Colonic mucosa (tissue), 4 donors: ENCODE data around the gene TNFRSF18. TPM values are rescaled to one million over a fixed set of nuclear protein-coding genes. Genes with fewer than 3 reads are reported as not detected.
A peak's percentile ranks its signal among the peaks of the same experiment; 100 is the strongest.

Experiments
- DNase-seq: peaks from one replicate; pipeline ENCODE4 v3.0.0-alpha.2; 2020
- H3K27ac ChIP-seq: fragments of 200-600 bp; one replicate; pipeline ENCODE4 v1.8.0; 2021
- H3K27me3 ChIP-seq: fragments of 200-600 bp; one replicate; pipeline ENCODE4 v1.8.0; 2021
- H3K36me3 ChIP-seq: fragments of 200-600 bp; one replicate; pipeline ENCODE4 v1.8.0; 2021
- H3K4me1 ChIP-seq: fragments of 200-600 bp; one replicate; pipeline ENCODE4 v1.8.0; 2021; ENCODE audit warnings: mild to moderate bottlenecking
- H3K4me3 ChIP-seq: fragments of 200-600 bp; one replicate; pipeline ENCODE4 v1.8.0; 2021
- H3K9ac ChIP-seq, 2 donors: one replicate each; pipeline ENCODE4 v1.7.0; 2013; ENCODE audit warnings: control low read depth in 2 of 2, low read depth in 2 of 2, low read length in 2 of 2
- H3K9me3 ChIP-seq: fragments of 200-600 bp; one replicate; pipeline ENCODE4 v1.8.0; 2021
- CTCF ChIP-seq: fragments of 200-600 bp; IDR thresholded peaks from one replicate; pipeline ENCODE4 v1.8.0; 2022; ENCODE audit warnings: antibody characterized with exemption, mild to moderate bottlenecking
- intact Hi-C: fragments of 100-400 bp; cut with DNase I; formaldehyde crosslinking; loops from one replicate; pipeline ENCODE4 v1.14.1; 2022
- total RNA-seq, 2 donors: library from RNA; stranded (reverse); fragmentation: NEBNext Ultra II Directional in 1 of 2; extraction: Animal tissue kit (Norgen Biotek cat#: 25700) in 1 of 2; gene quantifications; one replicate each; pipeline ENCODE4 v1.2.1, GENCODE V29; 2021
- donor health status: healthy.
- donor health status: DM: no; HTN: no; CAD: no.
- donor health status: DM: no; HTN: no; CAD: no.

Gene TNFRSF18
- total RNA-seq, 2 donors from 2014 or later: 0.61 to 1.7 TPM

- no peak overlapping the region for H3K27ac ChIP-seq
- intact Hi-C loops: no loop called here
- H3K9me3 ChIP-seq: no peaks in the 10 kb centered on the region
- peak overlapping the region in 1 of 2 donors; percentile 69 for H3K9ac ChIP-seq
- no peaks in the 10 kb centered on the region for H3K36me3 ChIP-seq
- TF ChIP-seq CTCF: no peak
- H3K4me1 ChIP-seq: peaks cover 4% of the 10 kb centered on the region
- no peak overlapping the region for H3K4me3 ChIP-seq
- DNase-seq: no peak
- peaks cover 42% of the 10 kb centered on the region for H3K27me3 ChIP-seq
Measured at GRCh38 chr1:1204998-1205768, 1.2 kb downstream of the TNFRSF18 start.

- Histone ChIP-seq H3K9ac (no peak overlapping the region), H3K4me1 (peaks cover 4% of the 10 kb centered on the region), H3K4me3 (no peak overlapping the region), H3K27me3 (peaks cover 46% of the 10 kb centered on the region), H3K27ac (no peak overlapping the region), H3K36me3 (no peaks in the 10 kb centered on the region), H3K9me3 (no peaks in the 10 kb centered on the region)
- DNase-seq: no peak
- intact Hi-C loops: no loop called here
- TF ChIP-seq CTCF: no peak
Measured at GRCh38 chr1:1204425-1204920, 1.9 kb downstream of the TNFRSF18 start.

- H3K4me3 ChIP-seq: no peak overlapping the region
- no peaks in the 10 kb centered on the region for H3K9me3 ChIP-seq
- intact Hi-C loops: no loop called here
- no peak for DNase-seq
- no peak overlapping the region for H3K27ac ChIP-seq
- TF ChIP-seq CTCF: no peak
- peaks cover 46% of the 10 kb centered on the region for H3K27me3 ChIP-seq
- H3K9ac ChIP-seq: no peak overlapping the region
- peaks cover 4% of the 10 kb centered on the region for H3K4me1 ChIP-seq
- H3K36me3 ChIP-seq: no peaks in the 10 kb centered on the region
Measured at GRCh38 chr1:1203561-1204424, 2.6 kb downstream of the TNFRSF18 start.

- intact Hi-C loops: no loop called here
- peaks cover 46% of the 10 kb centered on the region for H3K27me3 ChIP-seq
- no peak for DNase-seq
- TF ChIP-seq CTCF: no peak
- no peak overlapping the region for H3K27ac ChIP-seq
- no peak overlapping the region for H3K4me3 ChIP-seq
- no peaks in the 10 kb centered on the region for H3K9me3 ChIP-seq
- peaks cover 4% of the 10 kb centered on the region for H3K4me1 ChIP-seq
- no peaks in the 10 kb centered on the region for H3K36me3 ChIP-seq
- no peak overlapping the region for H3K9ac ChIP-seq
Measured at GRCh38 chr1:1202831-1203560, 3.4 kb downstream of the TNFRSF18 start.
